CMK (cell line): ENCODE measurements around the gene AGPAT4.

ENCODE experiments used
- DNase-seq: peaks from one replicate; pipeline ENCODE4 v3.0.0-alpha.2; 2010; ENCODE audit warnings: low read depth

Gene AGPAT4

DNA sequence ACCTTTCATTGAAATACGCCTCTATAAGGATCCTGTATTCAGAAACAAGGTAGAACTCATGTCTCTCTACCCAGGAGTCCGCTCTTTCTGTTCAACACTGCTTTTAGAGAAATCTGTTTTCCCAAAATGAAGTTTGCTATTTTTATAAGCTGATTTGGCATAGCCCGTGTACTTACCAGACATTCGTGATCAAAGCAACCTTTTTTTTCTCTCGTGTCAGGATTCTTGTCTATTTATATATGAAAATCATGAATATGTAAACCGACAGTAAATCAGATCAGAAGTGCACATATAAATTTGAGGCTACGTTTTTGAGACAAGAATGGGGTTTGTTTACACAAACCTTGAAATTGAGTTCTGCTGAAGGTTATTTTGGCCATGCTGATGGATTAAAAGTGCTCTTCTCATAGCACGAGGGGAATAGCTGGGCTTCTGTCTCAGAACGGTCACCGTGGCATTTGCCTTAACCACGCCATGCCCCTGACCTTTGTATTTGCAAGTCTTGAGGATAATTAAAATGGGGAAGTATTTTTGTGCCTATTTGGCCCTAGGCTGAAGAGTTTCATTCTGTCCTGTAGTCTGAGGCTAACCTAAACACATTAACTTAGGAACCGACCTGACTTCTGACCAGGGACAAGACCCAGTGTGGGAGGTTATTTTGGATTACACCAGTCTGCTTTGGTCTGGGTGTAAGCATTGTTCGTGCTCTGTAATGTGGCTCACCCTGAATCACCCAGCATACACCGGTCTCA lies 163.7 kb downstream of the AGPAT4 start:
- no peak for DNase-seq

- no peak for DNase-seq
Measured at GRCh38 chr6:161109366-161109765, 164.5 kb downstream of the AGPAT4 start.

GRCh38 chr6:161108916-161109315 lies 164.9 kb downstream of the AGPAT4 start:
- DNase-seq: no peak

DNA sequence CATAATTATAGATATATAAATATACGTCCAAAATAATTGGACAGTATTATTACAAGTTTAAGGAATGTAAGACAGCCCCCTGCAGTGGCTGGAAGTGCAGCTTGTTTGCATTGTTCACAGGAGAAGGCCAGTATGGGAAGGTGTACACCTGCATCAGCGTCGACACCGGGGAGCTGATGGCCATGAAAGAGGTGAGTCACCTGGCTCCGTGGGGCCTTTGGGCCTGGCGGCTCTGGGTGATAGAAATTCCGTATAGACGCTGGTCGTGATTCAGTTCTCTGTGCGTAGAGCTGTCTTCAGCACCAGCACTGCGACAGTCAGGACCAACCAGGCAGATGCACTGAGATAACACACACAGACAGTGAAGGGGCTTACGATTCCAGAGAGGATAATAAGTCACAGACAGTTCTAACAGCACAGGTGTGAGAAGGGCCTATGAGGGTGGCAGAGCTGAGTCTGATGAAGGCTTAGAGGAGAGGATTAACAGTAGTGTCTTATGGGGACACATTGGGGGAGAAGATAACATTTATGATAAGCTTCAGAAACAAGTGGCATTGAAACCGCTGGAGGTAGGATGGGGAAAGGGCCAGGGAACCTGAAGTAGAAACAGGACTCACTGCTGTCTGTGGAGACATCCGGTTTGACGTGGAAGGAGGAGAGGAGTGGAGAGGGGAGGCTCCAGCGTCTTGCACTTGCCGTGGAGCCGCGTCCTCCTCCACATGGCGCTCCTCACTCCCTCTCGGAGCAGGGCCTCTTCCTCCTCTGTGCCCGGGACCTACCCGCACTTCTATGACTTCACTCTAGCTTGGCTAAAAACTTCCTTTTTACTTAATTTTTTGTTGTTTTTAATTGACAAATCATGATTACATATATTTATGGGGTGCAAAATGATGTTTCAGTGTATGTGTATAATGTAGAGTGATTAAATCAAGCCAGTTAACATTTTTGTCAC lies 165.8 kb downstream of the AGPAT4 start:
- no peak for DNase-seq

DNA sequence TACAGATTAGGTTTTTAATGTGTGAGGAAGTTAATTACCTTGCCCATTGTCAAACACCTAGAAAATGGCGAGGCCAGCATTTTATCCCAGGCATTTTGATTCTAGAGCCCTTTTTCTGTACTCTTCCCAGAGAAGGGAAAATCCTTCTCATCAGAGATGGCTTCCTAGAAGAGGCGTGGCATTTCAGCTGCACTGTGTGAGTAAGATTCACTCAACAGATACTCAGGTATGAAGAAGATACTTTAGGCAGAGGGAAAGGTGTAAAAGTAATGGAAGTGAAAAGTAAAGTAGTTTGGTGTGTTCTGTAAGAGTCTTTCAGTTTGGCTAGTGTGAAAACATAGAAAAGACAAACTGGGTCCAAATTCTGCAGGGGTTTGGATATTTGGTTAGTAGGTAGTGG lies 168.5 kb downstream of the AGPAT4 start:
- DNase-seq: no peak

- no peak for DNase-seq
Measured at GRCh38 chr6:161104966-161105365, 168.9 kb downstream of the AGPAT4 start.

DNA sequence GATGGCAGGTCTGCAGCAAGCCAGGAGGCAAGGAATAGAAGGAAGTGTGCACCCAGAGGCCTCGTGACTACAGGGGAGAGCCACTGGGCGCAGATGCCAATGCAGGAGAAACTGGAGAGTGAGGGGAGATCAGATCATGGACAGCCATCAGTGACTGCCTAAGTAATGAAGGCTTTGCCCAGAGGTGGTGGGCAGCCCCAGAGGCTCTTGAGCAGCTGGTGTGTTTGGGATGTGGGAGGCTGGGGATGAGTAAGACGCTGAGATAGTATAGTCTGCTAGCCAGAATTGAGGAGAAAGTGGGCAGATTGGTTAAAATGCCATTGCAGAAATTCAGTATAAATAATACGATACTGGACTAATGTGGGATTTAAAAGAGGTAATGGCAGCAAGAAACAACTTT lies 170.4 kb downstream of the AGPAT4 start:
- DNase-seq: no peak

DNA sequence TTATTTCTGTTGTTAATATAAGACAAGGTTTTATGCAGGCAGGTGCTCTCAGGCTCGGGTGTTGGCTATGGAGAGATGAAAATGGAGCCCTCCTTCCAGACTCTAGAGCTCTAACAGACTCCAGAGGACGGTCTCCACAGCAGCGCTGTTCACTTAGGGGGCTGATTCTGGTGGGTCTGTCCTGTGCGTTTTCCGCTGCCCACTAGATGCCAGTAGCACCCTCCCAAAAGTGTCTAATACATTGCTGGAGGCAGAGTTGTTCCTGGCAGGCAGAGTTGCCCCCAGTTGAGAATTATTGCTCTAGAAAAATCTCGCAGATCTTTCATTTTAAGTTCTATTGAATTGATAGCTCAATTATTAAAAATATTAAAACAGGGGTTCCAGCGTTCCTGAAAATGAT lies 172.3 kb downstream of the AGPAT4 start:
- DNase-seq: no peak

DNA sequence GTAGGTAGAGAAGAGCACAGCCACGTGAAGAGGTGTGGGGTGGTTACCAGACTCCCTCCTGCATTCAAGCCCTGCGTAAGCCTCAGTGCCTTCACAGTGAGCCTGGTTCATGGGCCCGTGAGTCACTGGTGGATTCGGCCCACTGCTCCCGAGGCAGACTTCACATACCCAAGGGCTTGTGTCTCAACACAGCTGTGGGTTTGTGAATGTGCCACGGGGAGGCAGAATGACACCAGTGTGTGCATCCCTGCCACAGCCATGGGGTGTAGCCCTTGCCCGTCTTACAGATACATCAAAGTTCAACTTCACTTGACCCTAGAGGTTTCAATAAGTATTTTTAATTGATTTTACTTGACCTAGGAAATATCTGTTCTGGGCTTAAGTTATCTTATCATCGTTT lies 173.8 kb downstream of the AGPAT4 start:
- no peak for DNase-seq

- no peak for DNase-seq
Measured at GRCh38 chr6:161095916-161096315, 177.9 kb downstream of the AGPAT4 start.

DNA sequence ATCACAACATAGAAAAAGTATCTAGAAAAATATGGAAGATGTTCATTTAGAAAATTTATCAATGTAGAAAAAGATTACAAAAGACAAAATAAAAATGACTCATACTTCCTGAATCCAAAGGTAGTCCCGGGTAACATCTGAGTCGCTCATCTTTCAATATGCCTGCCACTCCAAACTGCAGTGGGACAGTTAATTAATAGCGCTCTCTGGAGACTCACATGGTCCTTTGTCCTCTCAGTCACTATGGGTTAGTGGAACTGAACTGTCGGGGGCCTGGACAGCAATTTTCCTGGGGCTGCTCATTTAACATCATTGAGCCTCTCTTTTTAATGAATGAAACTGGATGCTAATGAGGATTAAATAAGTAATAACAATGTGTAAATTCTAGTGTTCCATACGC lies 178.9 kb downstream of the AGPAT4 start:
- DNase-seq: no peak

GRCh38 chr6:161091972-161092701 lies 181.7 kb downstream of the AGPAT4 start:
- no peak for DNase-seq

DNA sequence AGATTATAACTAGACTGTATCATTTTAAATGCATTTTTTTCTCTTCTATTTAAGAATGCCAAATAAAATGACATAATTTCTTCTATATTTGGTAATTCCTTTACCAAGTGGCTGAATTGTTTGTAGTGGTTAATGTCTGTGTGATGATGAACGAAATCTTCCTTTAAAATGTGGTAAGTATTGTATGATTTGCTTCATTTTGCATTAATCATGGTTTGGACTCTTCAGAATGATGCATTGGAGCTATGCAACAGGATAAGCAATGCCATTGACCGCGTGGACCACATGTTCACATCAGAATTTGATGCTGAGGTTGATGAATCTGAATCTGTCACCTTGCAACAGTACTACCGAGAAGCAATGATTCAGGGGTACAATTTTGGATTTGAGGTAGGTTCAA lies 182.7 kb downstream of the AGPAT4 start:
- no peak for DNase-seq

GRCh38 chr6:161088676-161089328 lies 185.1 kb downstream of the AGPAT4 start:
- no peak for DNase-seq

- no peak for DNase-seq
Measured at GRCh38 chr6:161085246-161085645, 188.6 kb downstream of the AGPAT4 start.

GRCh38 chr6:161082215-161082614 lies 191.6 kb downstream of the AGPAT4 start:
- no peak for DNase-seq

- DNase-seq: no peak
Measured at GRCh38 chr6:161080263-161080970, 193.4 kb downstream of the AGPAT4 start.
